ENCODE results near the gene PRSS27.

DNA sequence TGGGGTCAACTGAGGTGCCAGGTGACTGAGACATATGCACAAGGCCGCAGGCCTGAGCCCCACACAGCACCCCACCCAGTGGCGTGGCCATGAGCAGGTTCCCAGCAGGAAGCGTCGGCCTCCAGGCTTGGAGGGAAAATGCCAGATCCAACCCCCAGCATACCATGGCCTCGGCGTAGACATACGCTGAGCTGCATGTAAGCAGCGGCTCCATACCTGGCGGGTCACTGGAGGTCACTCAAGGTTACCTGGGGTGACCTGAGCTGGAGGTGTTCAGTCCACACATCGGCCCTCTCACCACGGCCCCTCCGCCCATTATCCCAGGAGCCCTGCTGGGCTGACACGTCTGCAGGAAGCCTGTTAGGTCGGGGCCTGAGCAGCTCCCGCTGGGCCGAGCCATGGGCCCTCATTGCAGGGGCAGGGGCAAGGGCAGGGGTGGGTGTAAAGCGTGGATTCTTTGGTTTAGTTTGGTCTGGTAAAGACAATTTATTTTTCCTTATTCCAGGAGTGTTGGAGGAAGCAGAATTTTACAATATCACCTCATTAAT lies 22.5 kb downstream of the PRSS27 start:
- TF ChIP-seq CTCF (IDR thresholded peaks at IDR 0.05; ENCODE audit: low read depth, low read length) (no peak), MAX (IDR thresholded peaks at IDR 0.05; ENCODE audit: low read depth, low read length) (no peak), MYC (IDR thresholded peaks at IDR 0.05; ENCODE audit: low read depth, low read length) (no peak), POLR2A (IDR thresholded peaks at IDR 0.05; ENCODE audit: extremely low read depth, insufficient read length) (no peak)

Data from NB4 (cell line).